Vagina (tissue), 2 donors: Measurements from ENCODE around the gene SPEM2. TPM values are rescaled to one million over a fixed set of nuclear protein-coding genes. Genes with fewer than 3 reads are reported as not detected.

Source experiments
- DNase-seq, 2 donors: peaks; one replicate each; pipeline ENCODE4 v3.0.0-alpha.2; 2017; ENCODE audit errors: extremely low spot score in 2 of 2
- H3K27ac ChIP-seq: fragments of 200-600 bp; sonication (generic); one replicate; pipeline ENCODE4 v1.5.1; 2019
- H3K27me3 ChIP-seq: fragments of 200-600 bp; sonication (generic); one replicate; pipeline ENCODE4 v1.5.1; 2019
- H3K36me3 ChIP-seq, 2 donors: fragments of 200-600 bp; sonication (generic); one replicate each; pipeline ENCODE4 v1.5.1; 2017 to 2019
- H3K4me1 ChIP-seq: fragments of 200-600 bp; sonication (generic); one replicate; pipeline ENCODE4 v1.5.1; 2019
- H3K4me3 ChIP-seq, 2 donors: fragments of 200-600 bp; sonication (generic); 1 replicate in 1 of 2; 2 replicates in 1 of 2; pipeline ENCODE4 v1.5.1; 2016 to 2019
- H3K9me3 ChIP-seq: fragments of 200-600 bp; sonication (generic); one replicate; pipeline ENCODE4 v1.5.1; 2019
- POLR2A ChIP-seq, 2 donors: fragments of 450-650 bp; IDR thresholded peaks; one replicate each; pipeline ENCODE4 v1.6.1; 2017; ENCODE audit warnings: antibody characterized with exemption in 2 of 2, mild to moderate bottlenecking in 2 of 2, moderate library complexity in 2 of 2
- POLR2AphosphoS5 ChIP-seq, 2 donors: sonication (generic); formaldehyde crosslinking; IDR thresholded peaks; one replicate each; pipeline ENCODE4 v1.9.0; 2017; ENCODE audit warnings: antibody characterized with exemption in 2 of 2, mild to moderate bottlenecking in 2 of 2, low read depth in 1 of 2; ENCODE audit not compliant: insufficient read depth in 1 of 2
- intact Hi-C: fragments of 100-400 bp; cut with DNase I; formaldehyde crosslinking; loops from one replicate; pipeline ENCODE4 v1.15.1; 2023
- total RNA-seq: library from RNA; depleted of rRNA; stranded (reverse); fragments of >200 nt; gene quantifications from one replicate; pipeline ENCODE4 v1.2.3, GENCODE V29; 2016
- TF ChIP-seq, protein P1 (sequence below), 3 experiments: fragments of 450-650 bp in 2 of 3; fragments of 200-600 bp in 1 of 3; sonication (generic) in 1 of 3; IDR thresholded peaks; one replicate each; pipeline ENCODE4 v1.5.1; 2017 to 2019; ENCODE audit warnings: antibody characterized with exemption in 3 of 3, mild to moderate bottlenecking in 2 of 3, moderate library complexity in 2 of 3

Gene SPEM2
- total RNA-seq, 1 donor from 2014 or later: not detected

GRCh38 chr17:7419819-7420610 lies 5.4 kb upstream of the SPEM2 start, which contains the start of gene SPEM1:
Gene SPEM1 (plus strand): TSS chr17:7420324. CDS start chr17:7420385, 61 bp downstream.
- no peaks in the 10 kb centered on the region for H3K4me1 ChIP-seq
- no peaks in the 10 kb centered on the region for H3K27me3 ChIP-seq
- no peaks in the 10 kb centered on the region for H3K9me3 ChIP-seq
- DNase-seq: no peak
- no peak within 1 kb of the TSS for H3K4me3 ChIP-seq
- H3K36me3 ChIP-seq: peaks cover 0 to 4% of the 10 kb centered on the region in 2 donors
- intact Hi-C loops: no loop called here
- TF ChIP-seq POLR2AphosphoS5 (IDR thresholded peaks at IDR 0.05; ENCODE audit: insufficient read depth in 1 of 2, low read depth in 1 of 2) (no peak), POLR2A (IDR thresholded peaks at IDR 0.05) (no peak)
- TF ChIP-seq, protein P1, sequence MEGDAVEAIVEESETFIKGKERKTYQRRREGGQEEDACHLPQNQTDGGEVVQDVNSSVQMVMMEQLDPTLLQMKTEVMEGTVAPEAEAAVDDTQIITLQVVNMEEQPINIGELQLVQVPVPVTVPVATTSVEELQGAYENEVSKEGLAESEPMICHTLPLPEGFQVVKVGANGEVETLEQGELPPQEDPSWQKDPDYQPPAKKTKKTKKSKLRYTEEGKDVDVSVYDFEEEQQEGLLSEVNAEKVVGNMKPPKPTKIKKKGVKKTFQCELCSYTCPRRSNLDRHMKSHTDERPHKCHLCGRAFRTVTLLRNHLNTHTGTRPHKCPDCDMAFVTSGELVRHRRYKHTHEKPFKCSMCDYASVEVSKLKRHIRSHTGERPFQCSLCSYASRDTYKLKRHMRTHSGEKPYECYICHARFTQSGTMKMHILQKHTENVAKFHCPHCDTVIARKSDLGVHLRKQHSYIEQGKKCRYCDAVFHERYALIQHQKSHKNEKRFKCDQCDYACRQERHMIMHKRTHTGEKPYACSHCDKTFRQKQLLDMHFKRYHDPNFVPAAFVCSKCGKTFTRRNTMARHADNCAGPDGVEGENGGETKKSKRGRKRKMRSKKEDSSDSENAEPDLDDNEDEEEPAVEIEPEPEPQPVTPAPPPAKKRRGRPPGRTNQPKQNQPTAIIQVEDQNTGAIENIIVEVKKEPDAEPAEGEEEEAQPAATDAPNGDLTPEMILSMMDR (IDR thresholded peaks at IDR 0.05): no peak
- no peak within 1 kb of the TSS for H3K27ac ChIP-seq

GRCh38 chr17:7421186-7421585 lies 4.2 kb upstream of the SPEM2 start:
- no peak for DNase-seq
- H3K27me3 ChIP-seq: no peaks in the 10 kb centered on the region
- TF ChIP-seq POLR2A (IDR thresholded peaks at IDR 0.05) (no peak), POLR2AphosphoS5 (IDR thresholded peaks at IDR 0.05; ENCODE audit: insufficient read depth in 1 of 2, low read depth in 1 of 2) (no peak)
- TF ChIP-seq, protein P1 (IDR thresholded peaks at IDR 0.05): no peak
- no peak overlapping the region for H3K27ac ChIP-seq
- H3K4me3 ChIP-seq: no peak overlapping the region
- no peaks in the 10 kb centered on the region for H3K4me1 ChIP-seq
- H3K9me3 ChIP-seq: no peaks in the 10 kb centered on the region
- intact Hi-C loops: no loop called here
- peaks cover 0 to 4% of the 10 kb centered on the region in 2 donors for H3K36me3 ChIP-seq

- Histone ChIP-seq H3K4me3 (no peak overlapping the region), H3K9me3 (no peaks in the 10 kb centered on the region), H3K36me3 (no peaks in the 10 kb centered on the region), H3K27ac (no peak overlapping the region), H3K4me1 (no peaks in the 10 kb centered on the region), H3K27me3 (no peaks in the 10 kb centered on the region)
- intact Hi-C loops: no loop called here
- TF ChIP-seq, protein P1 (IDR thresholded peaks at IDR 0.05): no peak
- TF ChIP-seq POLR2A (IDR thresholded peaks at IDR 0.05) (no peak), POLR2AphosphoS5 (IDR thresholded peaks at IDR 0.05; ENCODE audit: insufficient read depth in 1 of 2, low read depth in 1 of 2) (no peak)
- DNase-seq: no peak
Measured at GRCh38 chr17:7423679-7424078, 1.7 kb upstream of the SPEM2 start.

DNA sequence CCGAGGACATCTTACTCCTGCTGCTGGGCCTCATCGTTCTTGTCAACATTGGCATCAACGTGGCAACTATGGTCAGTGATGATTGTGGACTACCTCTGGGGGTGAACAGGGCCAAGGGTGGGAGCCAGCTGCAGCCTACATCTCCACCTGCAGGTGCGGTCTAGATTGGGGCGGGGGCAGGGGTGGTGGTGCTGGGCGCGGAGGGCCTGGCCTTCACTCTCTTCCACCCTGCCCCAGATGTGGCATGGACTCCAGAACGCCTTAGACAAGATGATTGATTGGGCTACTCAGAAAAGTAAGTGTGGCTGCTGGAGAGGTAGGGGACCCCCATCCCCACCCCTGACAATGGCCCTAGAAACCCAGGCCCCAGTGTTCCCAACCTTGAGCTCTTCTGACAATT lies 340 bp downstream of the SPEM2 start:
- H3K27me3 ChIP-seq: no peaks in the 10 kb centered on the region
- intact Hi-C loops: no loop called here
- no peaks in the 10 kb centered on the region for H3K9me3 ChIP-seq
- no peak for DNase-seq
- no peaks in the 10 kb centered on the region for H3K36me3 ChIP-seq
- no peaks in the 10 kb centered on the region for H3K4me1 ChIP-seq
- no peak overlapping the region for H3K27ac ChIP-seq
- TF ChIP-seq POLR2AphosphoS5 (IDR thresholded peaks at IDR 0.05; ENCODE audit: insufficient read depth in 1 of 2, low read depth in 1 of 2): no peak
- no peak for TF ChIP-seq POLR2A (IDR thresholded peaks at IDR 0.05)
- TF ChIP-seq, protein P1 (IDR thresholded peaks at IDR 0.05): no peak
- H3K4me3 ChIP-seq: no peak overlapping the region

DNA sequence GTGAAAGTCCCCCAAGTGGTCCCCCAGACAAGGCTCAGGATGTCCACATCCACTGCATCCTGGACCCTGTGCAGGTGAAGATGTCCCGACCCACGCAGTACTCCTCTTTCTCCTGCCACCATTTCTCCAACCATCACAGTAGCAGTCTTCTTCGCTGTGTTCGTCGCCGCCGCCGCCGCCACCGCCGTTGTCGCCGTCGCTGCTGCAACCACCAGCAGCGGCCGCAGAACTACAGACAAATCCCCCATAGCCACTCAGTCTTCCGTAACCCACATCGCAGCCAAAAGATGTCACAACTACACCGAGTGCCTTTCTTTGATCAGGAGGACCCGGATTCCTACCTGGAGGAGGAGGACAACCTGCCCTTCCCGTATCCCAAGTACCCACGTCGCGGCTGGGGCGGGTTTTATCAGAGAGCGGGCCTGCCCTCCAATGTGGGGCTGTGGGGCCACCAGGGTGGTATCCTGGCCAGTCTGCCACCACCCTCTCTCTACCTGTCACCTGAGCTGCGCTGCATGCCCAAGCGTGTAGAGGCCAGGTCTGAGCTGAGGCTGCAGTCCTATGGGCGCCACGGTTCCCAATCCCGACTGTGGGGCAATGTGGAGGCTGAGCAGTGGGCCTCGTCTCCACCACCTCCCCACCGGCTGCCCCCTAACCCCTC lies 917 bp downstream of the SPEM2 start:
- intact Hi-C loops: no loop called here
- TF ChIP-seq, protein P1 (IDR thresholded peaks at IDR 0.05): no peak
- no peak for TF ChIP-seq POLR2AphosphoS5 (IDR thresholded peaks at IDR 0.05; ENCODE audit: insufficient read depth in 1 of 2, low read depth in 1 of 2)
- TF ChIP-seq POLR2A (IDR thresholded peaks at IDR 0.05): no peak
- Histone ChIP-seq H3K27me3 (no peaks in the 10 kb centered on the region), H3K9me3 (no peaks in the 10 kb centered on the region), H3K36me3 (no peaks in the 10 kb centered on the region), H3K4me3 (no peak overlapping the region), H3K4me1 (no peaks in the 10 kb centered on the region), H3K27ac (no peak overlapping the region)
- no peak for DNase-seq
